GM18861 (cell line): ENCODE measurements around the gene SPOCK2.

ENCODE experiments used
- ATAC-seq: cut with Tn5 transposase; IDR thresholded peaks from one replicate; pipeline ENCODE4 v1.9.1; 2021; ENCODE audit not compliant: unreplicated experiment

SPOCK2 gene

DNA sequence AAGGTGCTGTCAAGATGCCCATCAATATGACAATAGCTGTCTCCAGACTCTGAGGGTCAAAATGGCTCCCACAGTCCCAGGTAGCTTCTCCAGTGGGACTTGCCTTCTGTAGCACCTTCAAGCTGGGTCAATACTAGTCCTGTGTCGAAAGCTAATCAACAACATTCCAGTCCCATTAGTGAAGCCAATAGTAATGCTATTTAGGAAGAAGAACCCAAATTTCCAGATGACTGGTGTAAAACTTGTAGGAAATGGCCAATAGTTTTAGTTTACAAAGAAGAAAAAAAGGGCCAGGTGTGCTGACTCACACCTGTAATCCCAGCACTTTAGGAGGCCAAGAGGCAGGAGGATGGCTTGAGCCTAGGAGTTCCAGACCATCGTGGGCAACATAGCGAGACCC, 2.0 kb upstream of the SPOCK2 start:
- no peak for ATAC-seq

DNA sequence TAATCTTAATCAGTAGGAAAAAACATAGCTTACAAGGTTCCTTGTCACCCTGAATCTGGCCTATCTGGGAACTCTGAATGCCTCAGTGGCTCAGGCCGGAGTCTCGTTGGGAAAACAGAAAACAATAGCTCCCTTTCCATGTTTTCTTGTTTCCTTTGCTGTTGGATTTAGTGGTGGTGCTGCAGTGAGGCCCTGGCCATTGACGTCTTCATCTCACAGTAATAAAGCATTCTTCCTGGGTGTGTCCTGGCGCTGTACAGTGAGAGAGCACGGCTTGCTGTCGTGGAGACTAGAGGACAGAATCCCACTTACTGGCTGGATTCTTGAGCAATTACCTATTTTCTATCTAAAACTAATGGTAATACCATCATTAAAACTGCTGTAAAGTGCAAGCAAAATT, 1.3 kb upstream of the SPOCK2 start:
- no peak for ATAC-seq

DNA sequence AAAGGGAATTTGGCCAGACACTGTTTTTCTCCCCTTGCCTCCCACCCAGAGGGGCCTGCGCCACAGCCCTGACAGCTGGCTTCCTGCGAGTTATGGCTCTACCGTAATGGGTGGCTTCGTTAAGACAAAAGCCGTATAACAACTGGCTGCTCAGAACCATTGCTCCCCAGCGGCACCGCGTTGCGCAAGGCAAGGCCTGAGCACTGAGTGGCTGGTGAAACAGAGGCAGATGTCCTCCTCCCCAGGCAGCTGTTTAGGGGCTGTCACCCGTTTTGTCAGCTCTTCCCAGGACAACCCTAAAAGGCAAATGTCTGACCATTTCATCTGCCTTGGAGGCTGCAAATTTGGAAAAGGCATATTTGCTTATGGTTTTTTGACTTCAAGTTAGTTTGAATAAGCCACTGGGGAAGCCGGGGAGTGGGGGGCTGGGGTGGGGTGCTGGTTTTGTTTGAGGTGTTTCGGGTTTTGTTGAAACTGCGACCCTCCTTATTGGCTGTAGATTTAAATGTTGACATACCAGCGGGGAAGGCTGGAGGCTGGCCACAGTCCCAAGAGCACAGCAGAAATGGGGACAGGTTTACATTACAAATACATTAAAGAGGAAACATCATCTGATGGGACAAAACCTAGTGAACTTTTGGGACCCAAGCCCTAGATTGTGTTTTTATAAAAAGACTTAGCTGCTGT, 681 bp upstream of the SPOCK2 start:
- no peak for ATAC-seq

DNA sequence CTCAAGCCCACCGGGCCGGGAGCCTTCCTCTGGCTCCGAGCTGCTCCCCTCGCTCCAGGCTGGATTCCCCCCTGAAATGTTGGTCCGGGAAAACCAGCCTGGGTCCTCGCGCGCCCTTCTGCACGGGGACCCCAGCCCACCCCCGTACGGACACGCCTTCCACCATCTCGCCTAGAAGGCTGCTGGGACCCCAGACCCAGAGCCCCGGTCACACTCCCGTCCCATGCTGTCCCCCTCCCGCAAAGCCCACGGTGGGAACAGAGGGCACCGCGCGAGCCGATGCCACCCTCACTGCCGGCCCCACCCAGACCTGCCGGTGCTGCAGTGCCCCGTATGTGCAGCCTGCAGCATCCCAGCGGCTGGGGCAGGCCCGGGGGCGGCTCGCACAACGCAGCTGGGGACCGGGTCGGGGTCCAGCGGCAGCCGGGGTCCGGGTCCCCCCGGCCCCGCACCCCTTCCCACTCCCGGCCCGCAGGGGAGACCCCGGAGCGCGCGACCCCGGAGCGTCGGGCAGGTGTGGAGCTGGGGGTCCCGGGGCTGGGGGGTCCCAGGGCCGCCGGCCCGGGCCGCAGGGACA, 871 bp downstream of the SPOCK2 start:
- no peak for ATAC-seq

DNA sequence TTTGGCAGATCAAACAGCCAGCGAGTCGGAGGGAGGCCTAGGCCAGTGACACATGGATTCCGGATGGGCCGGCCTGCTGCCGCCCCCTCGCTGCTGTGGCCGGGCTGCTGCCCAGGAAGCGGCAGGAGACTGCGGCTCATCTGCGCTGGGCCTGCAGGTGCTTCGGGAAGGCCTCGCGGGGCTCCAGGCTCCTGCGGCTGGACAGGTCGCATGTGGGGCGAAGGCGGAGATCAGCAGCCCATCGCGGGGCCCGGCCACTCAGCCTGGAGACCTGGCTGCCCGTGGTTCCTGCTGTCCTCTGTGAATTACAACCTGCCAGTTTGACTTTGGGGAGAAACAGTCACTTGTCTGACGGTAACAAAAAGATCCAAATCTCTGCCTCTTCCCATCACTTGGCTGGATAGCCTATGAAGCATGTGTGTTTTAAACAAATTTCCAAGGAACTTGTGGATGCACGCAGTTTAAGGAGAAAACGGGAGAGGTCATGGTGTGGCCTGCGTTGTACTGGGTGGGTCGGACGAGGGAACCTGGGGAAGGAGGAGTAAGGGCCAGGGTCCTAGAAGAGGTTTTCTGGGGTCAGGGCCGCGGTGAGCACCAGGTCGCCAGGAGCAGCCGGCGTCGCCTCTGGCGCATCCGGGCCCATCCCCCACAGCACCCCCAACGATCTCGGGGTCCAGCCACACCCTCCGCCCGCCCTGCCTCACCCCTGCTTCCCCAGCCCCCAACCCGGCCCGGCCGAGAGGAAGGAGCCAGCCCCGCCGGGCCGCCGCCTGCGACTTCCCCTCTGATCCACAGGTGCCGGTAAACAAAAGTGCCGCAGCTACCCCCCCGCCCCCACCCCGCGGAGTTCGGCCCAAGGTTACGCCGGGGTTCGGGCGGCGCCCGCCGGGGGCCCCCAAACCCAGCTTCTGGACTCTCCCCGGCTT, 1.6 kb downstream of the SPOCK2 start:
- ATAC-seq: no peak

DNA sequence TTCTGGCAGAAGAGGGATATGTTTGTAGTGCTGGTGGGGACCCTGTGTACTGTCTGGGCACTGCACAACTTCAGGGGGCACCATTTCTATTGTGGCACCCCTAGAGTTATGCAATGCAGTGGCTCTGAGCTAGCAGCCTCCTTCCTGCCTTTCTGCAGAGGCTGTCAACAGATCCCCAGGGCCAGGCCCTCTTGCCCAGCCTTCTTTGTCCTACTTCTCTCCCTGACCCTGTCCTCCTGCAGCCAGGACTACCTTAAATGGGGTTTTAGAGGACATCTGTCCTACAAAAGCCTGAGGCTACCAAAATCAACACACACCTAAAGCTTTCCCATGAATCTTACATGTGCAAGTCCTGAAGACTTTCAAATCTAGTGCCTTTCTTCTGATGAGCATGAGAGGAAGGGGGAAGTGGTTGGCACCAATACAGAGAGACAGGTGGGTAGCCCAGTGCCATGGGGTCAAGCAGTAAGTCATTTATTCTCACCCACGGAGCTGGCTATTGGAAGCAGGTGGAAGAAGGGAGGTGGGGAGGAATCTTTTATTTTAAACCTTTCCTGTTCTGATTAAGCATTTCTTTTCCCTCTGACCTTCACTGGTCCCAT, 2.4 kb downstream of the SPOCK2 start:
- no peak for ATAC-seq

DNA sequence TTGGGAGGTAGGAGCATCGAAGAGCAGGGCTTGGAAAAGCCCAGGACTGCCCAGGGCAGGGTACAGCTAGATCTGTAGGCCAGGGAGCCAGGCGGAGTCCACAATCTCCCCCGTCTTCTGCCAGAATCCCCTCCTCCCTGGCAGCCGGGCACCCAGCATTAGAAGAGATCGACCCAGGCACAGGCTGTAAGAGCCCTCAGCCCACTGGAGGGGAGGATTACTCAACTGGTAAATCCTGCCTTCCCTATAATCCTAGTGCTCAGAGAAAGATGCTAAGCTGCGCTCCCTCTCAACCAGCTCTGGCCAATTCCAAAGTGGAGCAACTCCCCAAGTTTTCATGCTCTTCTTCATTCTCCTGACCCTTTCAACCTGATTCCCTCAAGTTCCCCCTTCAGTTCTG, 3.2 kb downstream of the SPOCK2 start:
- no peak for ATAC-seq

DNA sequence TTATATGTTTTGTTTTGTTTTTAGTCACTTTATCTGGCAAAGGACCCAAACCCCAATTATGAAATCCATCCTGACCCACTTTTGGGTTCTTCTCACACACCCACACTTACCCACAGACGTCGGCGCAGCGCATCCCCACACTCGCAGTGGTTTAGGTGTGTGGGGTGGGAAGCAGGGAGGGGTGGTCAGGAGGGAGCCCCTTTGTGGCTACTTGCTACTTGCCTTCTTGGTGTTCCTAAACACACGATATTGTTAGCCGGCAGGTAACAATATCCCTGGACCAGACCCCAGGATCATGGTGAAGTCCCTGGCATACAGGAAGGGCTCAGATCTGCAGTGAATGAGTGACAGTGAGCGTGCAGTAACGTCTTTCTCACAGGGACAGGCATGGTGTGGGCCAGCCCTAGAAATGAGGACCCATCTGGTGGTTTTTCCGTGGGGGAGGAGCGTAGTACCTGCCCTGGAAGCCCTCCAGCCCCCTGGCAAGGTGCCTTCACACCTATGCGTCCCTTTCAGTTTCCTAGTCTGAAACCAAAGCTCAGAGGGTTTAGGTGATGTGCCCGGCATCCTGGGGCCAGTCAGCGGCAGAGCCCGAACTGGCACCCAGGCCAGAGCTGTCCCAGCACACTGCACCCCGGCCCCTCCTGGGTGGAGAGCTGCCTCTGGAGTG, 4.4 kb downstream of the SPOCK2 start:
- no peak for ATAC-seq

DNA sequence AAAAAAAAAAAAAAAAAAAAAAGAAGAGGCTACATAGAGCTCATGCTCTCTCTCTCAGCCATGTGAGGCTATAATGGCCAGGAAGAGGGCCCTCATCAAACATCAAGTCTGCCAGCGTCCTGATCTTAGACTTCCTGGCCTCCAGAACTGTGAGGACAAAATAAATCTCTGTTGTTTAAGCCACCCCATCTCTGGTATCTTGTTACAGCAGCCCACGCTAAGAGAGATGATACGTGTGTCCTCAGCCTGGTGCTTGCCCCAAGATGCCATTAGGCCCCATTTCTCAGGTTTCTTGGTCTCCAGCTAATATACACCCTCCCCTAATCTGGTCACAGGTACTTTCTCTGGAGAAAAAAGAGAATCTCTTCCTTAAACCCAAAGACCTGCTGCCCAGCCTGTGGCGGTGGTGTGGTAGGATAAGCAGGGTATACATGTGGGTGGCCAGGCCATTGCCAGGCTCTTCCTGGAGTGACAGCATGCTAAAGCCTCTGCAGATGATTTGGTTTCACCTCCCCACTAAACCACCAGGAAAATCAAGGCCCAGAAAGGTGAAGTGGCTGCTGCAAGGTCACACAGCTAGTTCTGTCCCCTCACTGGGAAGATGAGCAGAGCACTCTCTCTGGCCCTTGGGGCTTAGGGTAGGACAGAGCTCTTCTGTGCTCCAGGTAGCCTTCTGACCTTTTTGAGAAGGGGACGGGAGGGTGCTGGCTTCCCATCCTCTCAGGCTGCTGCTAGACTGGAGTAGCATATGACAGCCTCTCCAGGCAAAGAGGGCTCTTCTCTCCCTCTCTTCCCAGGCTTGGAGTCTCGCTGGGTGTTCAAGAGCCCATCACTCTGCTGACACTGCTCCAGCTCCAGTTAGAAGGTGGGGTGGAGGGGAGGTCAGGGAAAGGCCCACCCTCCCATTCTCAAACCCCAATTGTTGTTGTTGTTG, 5.2 kb downstream of the SPOCK2 start:
- ATAC-seq: no peak

DNA sequence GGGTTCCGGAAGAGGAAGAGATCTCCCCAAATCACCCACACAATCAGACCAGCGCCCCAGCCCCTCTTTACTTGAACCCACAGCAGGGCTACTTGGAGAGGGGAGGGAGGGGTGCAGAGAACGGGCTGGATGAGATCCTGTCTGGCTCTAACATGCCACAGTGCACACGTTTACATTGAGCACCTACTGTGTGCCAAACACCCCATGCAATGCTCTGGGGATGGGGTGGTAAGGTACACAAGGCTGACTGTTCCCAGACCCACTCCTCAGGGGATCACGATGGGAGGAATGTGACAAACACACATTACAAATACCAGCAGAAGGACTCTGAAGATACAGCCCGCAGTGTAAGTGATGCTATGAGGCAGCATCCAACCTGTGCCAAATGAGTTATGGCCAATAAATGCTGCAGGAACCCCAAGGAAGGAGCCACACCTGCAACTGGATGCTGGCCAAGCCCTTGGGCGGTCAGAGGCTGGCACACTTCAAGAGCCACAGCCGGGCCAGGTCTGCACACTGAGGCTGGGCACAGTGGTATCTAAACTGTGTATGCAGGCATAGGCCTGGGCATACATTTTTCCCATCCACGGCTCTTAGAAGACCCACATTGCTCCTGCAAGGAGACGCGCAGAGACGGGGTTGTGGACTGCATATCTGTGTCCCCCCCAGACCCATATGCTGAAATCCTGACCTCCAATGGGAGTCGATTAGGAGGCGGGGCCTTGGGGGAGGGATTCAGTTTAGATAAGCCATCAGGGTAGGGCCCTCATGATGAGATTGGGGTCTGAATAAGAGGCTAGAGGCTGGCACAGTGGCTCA, 6.4 kb downstream of the SPOCK2 start:
- no peak for ATAC-seq

DNA sequence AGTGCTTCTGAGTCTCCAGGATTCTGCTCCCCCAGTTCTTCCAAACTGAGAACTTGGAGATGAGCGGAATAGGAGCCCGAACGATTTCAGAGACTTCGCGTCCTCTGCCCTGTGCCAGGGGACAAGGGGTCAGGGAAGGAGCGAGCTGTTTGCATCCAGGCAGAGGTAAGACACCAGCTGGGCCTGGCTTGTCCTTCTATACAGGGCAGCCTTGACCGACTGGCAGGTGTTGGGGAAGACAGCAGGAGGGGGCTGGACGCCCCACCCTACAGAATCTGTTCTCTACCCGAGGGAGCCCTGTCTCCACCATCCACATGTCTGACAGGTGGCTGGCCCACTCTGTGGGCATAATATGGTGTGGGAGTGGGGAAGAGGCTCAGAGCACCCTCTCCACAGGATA, 7.1 kb downstream of the SPOCK2 start:
- ATAC-seq: no peak

DNA sequence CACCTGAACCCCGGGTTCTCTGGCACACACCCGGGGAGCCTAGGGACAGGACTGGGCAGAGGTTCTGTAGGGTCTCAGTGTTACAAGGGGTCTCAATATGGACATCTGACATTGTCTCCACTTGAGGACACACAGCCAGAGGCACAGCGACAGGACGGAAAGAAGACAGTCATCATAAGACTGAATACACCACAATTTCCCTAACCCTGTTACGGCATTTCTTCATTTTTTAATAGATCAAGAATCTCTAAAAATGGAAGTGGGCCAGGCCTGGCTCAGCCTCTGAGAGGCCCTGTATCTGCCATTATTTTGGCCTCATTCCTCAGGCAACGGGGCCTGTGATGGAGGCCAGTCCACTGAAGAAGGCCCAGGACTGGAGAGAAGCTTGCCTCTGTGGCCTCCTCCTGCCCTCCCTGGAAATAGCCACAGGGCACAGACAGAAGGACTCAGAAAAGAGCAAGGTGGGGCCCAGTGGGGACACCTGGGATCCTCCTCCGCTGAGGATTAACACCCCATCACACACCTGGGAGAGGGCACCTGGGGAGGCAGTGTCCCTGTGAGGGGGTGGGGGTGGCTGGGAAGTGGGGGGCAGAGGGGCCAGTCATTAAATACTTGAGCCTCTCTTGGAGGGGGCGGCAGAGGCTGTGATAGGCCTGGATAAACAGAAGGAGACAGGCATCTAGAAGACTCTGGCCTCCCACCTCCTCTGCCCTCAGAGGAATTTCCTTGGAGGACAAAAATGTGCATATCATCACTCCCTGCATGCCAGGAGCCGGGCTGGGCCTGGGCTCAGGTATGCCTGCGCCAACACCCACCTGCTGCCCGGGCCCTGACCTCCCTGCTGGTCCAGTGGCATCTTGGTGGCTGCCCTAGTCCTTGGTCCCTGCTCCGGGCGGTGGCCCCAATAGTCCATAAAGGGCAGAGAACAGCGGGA, 8.0 kb downstream of the SPOCK2 start:
- ATAC-seq: no peak

DNA sequence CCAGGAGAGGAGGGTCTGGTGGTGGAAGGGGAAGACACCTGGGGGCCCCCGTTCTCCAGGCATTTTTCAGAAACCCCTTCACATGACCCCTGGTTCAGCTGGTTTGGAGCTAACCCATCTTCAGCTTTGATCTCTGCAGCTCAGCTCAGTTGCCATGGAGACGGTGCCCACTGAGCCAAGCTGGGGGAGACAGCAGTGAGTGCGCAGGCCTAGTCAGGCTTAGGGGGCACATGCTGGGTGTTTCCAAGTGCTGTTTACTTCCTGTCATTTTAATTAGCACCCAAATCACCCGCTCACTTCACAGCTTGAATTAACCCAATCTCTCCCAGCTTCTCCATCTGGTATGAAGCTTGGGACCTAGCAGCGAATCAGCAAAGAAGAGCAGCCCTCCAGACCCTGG, 9.0 kb downstream of the SPOCK2 start:
- no peak for ATAC-seq

DNA sequence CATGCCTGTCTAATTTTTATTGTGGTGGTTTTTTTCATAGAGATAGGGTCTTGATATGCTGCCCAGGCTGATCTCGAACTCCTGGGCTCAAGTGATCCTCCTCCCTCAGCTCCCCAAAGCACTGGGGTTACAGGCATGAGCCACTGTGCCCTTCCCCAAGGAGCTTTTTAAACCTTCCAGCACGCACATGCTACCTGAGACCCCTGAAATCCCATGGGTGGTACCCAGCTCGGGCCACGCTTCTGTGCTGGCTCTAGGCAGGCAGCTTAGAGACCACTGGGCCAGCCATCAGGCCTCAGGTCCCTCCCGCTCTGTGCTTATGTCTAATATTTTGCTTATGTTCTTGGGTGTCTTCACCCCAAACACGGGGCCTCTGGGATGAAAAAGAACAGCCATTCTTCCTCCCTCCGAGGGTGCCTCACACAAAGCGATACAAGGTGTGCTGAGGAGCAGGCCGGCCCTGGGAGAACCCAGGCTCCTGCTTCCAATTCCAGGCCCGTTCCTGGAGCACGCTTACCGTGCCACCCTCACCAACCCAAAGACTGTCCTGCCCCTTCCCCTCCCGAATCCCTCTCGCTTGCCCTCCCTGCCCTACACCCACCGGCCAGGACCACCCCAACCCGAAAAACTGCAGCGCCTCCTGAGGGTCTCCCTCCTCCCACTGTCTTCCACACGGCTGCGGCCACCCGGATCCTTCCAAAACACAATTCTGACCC, 10.9 kb downstream of the SPOCK2 start:
- ATAC-seq: no peak

DNA sequence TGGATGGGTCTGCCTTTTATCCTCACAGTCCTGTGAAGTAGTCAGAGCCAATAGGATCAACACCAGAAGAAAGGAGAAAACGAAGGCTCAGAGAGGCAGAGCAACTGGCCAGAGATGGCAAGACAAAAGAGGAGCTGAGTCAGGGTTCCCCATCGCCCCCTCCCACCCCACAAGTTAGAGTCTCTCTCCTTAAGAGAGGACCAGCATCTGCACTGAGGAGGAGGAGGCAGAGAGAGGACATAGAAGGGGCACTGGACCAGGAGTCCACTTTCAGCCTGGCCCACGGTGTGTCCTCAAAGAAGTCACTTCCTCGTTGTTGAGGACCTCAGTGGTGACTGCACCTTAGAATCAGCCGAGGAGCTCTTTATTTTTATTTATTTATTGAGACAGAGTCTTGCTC, 11.6 kb downstream of the SPOCK2 start:
- ATAC-seq: no peak

DNA sequence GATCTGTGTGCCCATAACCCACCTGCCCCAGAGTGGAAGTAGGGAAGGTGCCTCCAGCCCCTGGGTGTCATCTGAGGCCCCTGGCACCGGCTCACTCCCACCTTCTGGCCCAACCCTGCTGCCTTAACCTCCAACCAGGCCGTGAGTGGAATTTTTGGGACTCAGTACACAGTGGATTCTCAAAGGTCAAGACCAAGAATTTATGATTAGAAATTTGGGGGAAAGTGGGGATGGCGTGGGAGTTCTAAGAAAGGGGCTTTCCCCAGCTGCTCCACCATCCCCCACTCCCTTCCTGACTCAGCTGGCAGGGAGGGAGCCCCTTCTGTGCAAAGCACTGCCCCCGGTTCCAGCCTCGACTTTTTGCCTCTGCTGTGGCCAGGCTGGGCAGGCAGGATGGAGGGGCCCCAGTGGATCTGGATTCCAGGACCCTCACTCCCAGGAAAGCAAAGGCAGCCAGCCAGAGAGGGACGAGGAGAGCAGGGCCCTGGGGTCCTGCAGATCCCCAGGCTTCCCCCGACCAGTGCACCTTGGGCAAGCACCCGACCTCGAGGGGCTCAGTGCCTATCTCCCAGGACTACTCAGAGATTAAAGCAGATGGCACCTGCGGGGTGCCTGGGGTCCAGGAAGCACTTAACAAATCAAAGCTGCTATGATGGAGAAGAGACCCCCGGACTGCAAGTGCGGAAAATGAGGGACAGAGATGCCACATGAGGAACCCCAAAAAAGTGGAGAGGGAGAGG, 12.8 kb downstream of the SPOCK2 start:
- no peak for ATAC-seq
